MM.1S (cell line): ENCODE measurements around the gene KCNK5.

Experiments
- DNase-seq: peaks from one replicate; pipeline ENCODE4 v3.0.0-alpha.2; 2015
- H2AFZ ChIP-seq: fragments of 300-600 bp; sonication (generic); 2 replicates; pipeline ENCODE4 v1.6.0; 2016; ENCODE audit warnings: antibody characterized with exemption, low read length
- H3F3A ChIP-seq: fragments of 300-600 bp; sonication (generic); 2 replicates; pipeline ENCODE4 v1.6.1; 2016; ENCODE audit warnings: mild to moderate bottlenecking, antibody characterized with exemption, low read length, moderate library complexity, mixed read lengths; ENCODE audit not compliant: insufficient read depth
- H3K27ac ChIP-seq: fragments of 300-600 bp; sonication (generic); 2 replicates; pipeline ENCODE4 v1.5.1; 2016; ENCODE audit warnings: mild to moderate bottlenecking, low read length
- H3K27me3 ChIP-seq: fragments of 300-600 bp; sonication (generic); replicated peaks from 2 replicates; pipeline ENCODE4 v1.6.0; 2016; ENCODE audit warnings: low read length; ENCODE audit not compliant: insufficient read depth
- H3K36me3 ChIP-seq: fragments of 300-600 bp; sonication (generic); replicated peaks from 2 replicates; pipeline ENCODE4 v1.6.1; 2016; ENCODE audit warnings: mild to moderate bottlenecking, low read length, mixed read lengths; ENCODE audit not compliant: insufficient read depth
- H3K4me1 ChIP-seq: fragments of 300-600 bp; sonication (generic); 2 replicates; pipeline ENCODE4 v1.6.1; 2016; ENCODE audit warnings: low read length, mixed read lengths
- H3K4me2 ChIP-seq: fragments of 300-600 bp; sonication (generic); 2 replicates; pipeline ENCODE4 v1.6.0; 2016; ENCODE audit warnings: low read depth, low read length
- H3K4me3 ChIP-seq: fragments of 300-600 bp; sonication (generic); 2 replicates; pipeline ENCODE4 v1.5.1; 2016; ENCODE audit warnings: low read length, mixed read lengths
- H3K79me2 ChIP-seq: fragments of 300-600 bp; sonication (generic); 2 replicates; pipeline ENCODE4 v1.6.1; 2016; ENCODE audit warnings: mixed run types, low read length, mixed read lengths
- H3K9ac ChIP-seq: fragments of 300-600 bp; sonication (generic); 2 replicates; pipeline ENCODE4 v1.6.1; 2016; ENCODE audit warnings: low read length, mixed read lengths
- H3K9me2 ChIP-seq: fragments of 300-600 bp; sonication (generic); replicated peaks from 2 replicates; pipeline ENCODE4 v1.6.1; 2016; ENCODE audit warnings: mild to moderate bottlenecking, low read length, mixed read lengths; ENCODE audit not compliant: insufficient read depth
- H3K9me3 ChIP-seq: fragments of 300-600 bp; sonication (generic); replicated peaks from 2 replicates; pipeline ENCODE4 v1.6.1; 2016; ENCODE audit warnings: mild to moderate bottlenecking, low read length, mixed read lengths; ENCODE audit not compliant: insufficient read depth
- H4K20me1 ChIP-seq: fragments of 300-600 bp; sonication (generic); 2 replicates; pipeline ENCODE4 v1.6.1; 2016; ENCODE audit warnings: mild to moderate bottlenecking, low read length, moderate library complexity, mixed read lengths; ENCODE audit not compliant: insufficient read depth
- EZH2 ChIP-seq: fragments of 300-600 bp; sonication (generic); optimal IDR thresholded peaks from 2 replicates; pipeline ENCODE3; 2017; ENCODE audit warnings: low read depth, mild to moderate bottlenecking, antibody characterized with exemption, low read length, mixed read lengths
- EZH2phosphoT487 ChIP-seq: fragments of 300-600 bp; sonication (generic); IDR thresholded peaks from 2 replicates; pipeline ENCODE4 v1.6.1; 2018; ENCODE audit warnings: antibody characterized with exemption, low read length
- TF ChIP-seq, protein P1 (sequence below): fragments of 300-600 bp; sonication (generic); IDR thresholded peaks from 2 replicates; pipeline ENCODE4 v1.5.1; 2016; ENCODE audit warnings: antibody characterized with exemption, low read length, mixed read lengths

Gene KCNK5

DNA sequence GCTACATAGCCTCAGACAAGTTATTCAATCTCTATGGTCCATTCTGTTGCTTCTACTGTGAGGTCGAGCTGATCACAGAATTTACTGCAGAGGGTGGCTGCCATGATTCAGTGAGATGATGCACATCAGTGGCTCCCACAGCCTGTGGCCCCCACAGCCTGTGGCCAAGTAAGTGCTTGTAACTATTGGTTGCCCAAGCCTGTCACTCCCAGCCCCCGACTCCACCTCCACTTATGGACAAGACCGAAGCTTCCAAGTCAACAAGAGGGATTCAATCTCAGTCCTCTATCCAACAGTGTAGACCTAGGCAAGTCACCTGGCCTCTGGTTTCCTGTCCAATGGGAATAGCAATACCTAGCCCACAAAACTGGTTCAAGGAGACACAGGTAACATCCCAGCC, 8.2 kb downstream of the KCNK5 start:
- Histone ChIP-seq H3K36me3 (no peaks in the 10 kb centered on the region), H3K4me1 (no peaks in the 10 kb centered on the region), H2AFZ (no peak overlapping the region), H3K27ac (no peak overlapping the region), H3K27me3 (no peaks in the 10 kb centered on the region), H3F3A (no peaks in the 10 kb centered on the region), H3K4me3 (no peak overlapping the region), H3K9me2 (no peaks in the 10 kb centered on the region), H3K79me2 (no peaks in the 10 kb centered on the region), H3K9me3 (no peaks in the 10 kb centered on the region), H4K20me1 (no peaks in the 10 kb centered on the region), H3K4me2 (no peak overlapping the region), H3K9ac (no peak overlapping the region)
- DNase-seq: no peak
- TF ChIP-seq EZH2phosphoT487 (no peak), EZH2 (no peak)
- TF ChIP-seq, protein P1, sequence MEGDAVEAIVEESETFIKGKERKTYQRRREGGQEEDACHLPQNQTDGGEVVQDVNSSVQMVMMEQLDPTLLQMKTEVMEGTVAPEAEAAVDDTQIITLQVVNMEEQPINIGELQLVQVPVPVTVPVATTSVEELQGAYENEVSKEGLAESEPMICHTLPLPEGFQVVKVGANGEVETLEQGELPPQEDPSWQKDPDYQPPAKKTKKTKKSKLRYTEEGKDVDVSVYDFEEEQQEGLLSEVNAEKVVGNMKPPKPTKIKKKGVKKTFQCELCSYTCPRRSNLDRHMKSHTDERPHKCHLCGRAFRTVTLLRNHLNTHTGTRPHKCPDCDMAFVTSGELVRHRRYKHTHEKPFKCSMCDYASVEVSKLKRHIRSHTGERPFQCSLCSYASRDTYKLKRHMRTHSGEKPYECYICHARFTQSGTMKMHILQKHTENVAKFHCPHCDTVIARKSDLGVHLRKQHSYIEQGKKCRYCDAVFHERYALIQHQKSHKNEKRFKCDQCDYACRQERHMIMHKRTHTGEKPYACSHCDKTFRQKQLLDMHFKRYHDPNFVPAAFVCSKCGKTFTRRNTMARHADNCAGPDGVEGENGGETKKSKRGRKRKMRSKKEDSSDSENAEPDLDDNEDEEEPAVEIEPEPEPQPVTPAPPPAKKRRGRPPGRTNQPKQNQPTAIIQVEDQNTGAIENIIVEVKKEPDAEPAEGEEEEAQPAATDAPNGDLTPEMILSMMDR: no peak

DNA sequence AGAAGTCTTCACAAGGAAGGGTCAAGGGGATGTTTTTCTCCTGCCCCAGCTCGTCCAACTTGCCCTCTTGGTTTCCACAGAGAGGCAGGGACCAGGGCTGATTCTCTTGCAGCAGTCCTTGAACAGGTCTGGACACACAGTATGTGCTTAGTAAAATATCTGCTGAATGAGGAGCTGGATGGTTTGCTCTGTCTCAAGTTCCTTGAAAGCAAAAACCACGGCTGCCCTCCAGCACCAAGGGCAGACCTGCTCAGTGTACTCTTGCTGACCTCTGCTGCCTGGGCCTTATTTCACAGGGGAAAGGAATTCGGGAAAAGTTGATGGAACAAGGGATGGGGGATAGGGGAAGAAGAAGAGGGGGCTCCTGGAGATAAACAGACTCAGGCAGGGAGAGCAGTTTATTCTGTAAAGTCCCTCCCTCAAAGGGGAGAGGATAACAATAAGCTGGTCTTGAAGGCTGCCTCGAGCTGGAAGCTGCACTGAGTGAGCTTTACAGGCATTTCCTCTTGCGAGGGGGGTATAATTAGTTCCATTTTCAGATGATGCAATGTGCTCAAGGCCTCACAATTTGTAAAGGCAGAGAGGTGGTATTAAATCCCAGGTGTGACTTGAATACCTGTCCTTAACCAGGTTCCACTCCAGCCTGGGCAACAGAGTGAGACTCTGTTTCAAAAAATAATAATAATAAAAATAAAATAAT, 10.3 kb downstream of the KCNK5 start:
- no peaks in the 10 kb centered on the region for H3K4me1 ChIP-seq
- H3K79me2 ChIP-seq: no peaks in the 10 kb centered on the region
- H4K20me1 ChIP-seq: no peaks in the 10 kb centered on the region
- H3F3A ChIP-seq: no peaks in the 10 kb centered on the region
- no peak overlapping the region for H3K4me2 ChIP-seq
- H2AFZ ChIP-seq: no peak overlapping the region
- no peak overlapping the region for H3K9ac ChIP-seq
- H3K36me3 ChIP-seq: no peaks in the 10 kb centered on the region
- H3K9me3 ChIP-seq: no peaks in the 10 kb centered on the region
- H3K4me3 ChIP-seq: no peak overlapping the region
- no peaks in the 10 kb centered on the region for H3K27me3 ChIP-seq
- no peak overlapping the region for H3K27ac ChIP-seq
- TF ChIP-seq EZH2: no peak
- no peak for TF ChIP-seq EZH2phosphoT487
- TF ChIP-seq, protein P1: no peak
- no peaks in the 10 kb centered on the region for H3K9me2 ChIP-seq
- no peak for DNase-seq

DNA sequence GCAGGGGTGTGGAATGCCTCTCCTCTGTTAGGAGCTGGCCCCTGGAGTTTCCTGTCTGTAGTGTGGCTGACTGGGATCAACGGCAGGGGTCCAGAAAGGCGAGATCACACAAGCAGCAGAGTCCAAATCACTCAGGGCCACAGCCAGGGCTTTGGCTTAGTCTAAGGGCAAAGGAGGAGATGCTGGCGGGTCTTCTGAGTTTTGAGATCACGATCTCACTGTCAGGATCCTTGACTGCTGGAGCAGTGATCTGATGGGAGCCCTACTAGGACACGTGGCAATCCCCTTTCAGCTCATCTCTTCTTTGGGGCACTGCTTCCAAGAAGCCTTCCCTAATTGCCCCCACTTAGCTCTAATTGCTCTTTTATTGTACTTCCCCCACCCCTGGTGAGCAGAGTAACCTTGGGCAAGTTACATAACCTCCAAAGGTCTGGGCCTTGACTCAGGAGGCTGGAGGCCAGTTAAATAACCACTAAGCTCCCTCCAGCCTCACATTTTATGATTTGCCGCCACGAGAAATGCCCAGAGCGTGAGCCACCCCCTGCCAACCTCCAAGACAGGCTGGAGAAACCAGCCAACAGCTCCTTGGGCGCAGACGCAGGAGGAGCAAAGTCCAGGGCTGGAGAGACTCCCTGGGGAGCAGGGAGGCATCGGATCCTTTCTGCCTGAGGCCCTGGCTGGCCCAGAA, 12.0 kb downstream of the KCNK5 start:
- Histone ChIP-seq H3K9me3 (no peaks in the 10 kb centered on the region), H3K36me3 (no peaks in the 10 kb centered on the region), H3K4me1 (no peaks in the 10 kb centered on the region), H3K79me2 (no peaks in the 10 kb centered on the region), H3K27me3 (no peaks in the 10 kb centered on the region), H4K20me1 (no peaks in the 10 kb centered on the region), H3F3A (no peaks in the 10 kb centered on the region), H3K4me2 (no peak overlapping the region), H3K4me3 (no peak overlapping the region), H2AFZ (no peak overlapping the region), H3K27ac (no peak overlapping the region), H3K9ac (no peak overlapping the region), H3K9me2 (no peaks in the 10 kb centered on the region)
- TF ChIP-seq EZH2phosphoT487 (no peak), EZH2 (no peak)
- TF ChIP-seq, protein P1: no peak
- no peak for DNase-seq
